ENCODE measurements around the gene REXO4. TPM values are rescaled to one million over a fixed set of nuclear protein-coding genes. Genes with fewer than 3 reads are reported as not detected.
A peak's percentile ranks its signal among the peaks of the same experiment; 100 is the strongest.

Gene REXO4
- total and polyA plus RNA-seq, 11 donors = 9.6 to 30.6 (median 13.7) TPM

GRCh38 chr9:133400292-133400691 is 17.5 kb downstream of the REXO4 start:
- H3K36me3 ChIP-seq = peaks cover 0 to 13% (median 5%) of the 10 kb centered on the region in 9 donors
- intact Hi-C loops (cut with DNase I) = loop anchor here in 3 of 10 donors (10.0 kb wide), 2 partner anchors 215 to 325 kb away; no protein-coding TSS in a partner anchor
- TF ChIP-seq POLR2A (IDR thresholded peaks at IDR 0.05) (no peak), CTCF (IDR thresholded peaks at IDR 0.05) (no peak)
- H3K9me3 ChIP-seq = no peaks in the 10 kb centered on the region
- WGBS, 4 donors = 90 to 94% (median 92%) methylated on average over 8 to 12 of the region's 12 CpGs
- H3K4me1 ChIP-seq = peaks cover 0 to 5% (median 0%) of the 10 kb centered on the region in 12 donors
- H3K4me3 ChIP-seq = no peak overlapping the region
- no peak for DNase-seq
- no peak for ATAC-seq
- no peak overlapping the region for H3K27ac ChIP-seq
- H3K27me3 ChIP-seq = peaks cover 0 to 4% (median 0%) of the 10 kb centered on the region in 9 donors

- peaks cover 0 to 3% (median 0%) of the 10 kb centered on the region in 9 donors for H3K36me3 ChIP-seq
- WGBS, 4 donors = 63 to 68% (median 64%) methylated on average over 7 to 9 of the region's 9 CpGs
- H3K4me3 ChIP-seq = no peak overlapping the region
- TF ChIP-seq POLR2A (IDR thresholded peaks at IDR 0.05) (no peak), CTCF (IDR thresholded peaks at IDR 0.05) (no peak)
- H3K27me3 ChIP-seq = peaks cover 0 to 19% (median 0%) of the 10 kb centered on the region in 9 donors
- no peaks in the 10 kb centered on the region for H3K9me3 ChIP-seq
- intact Hi-C loops (cut with DNase I) = no loop called here
- DNase-seq = peak in 1 of 5 donors; percentile 40
- H3K4me1 ChIP-seq = no peaks in the 10 kb centered on the region
- ATAC-seq = no peak
- H3K27ac ChIP-seq = no peak overlapping the region
Observed at GRCh38 chr9:133397895-133398294, 19.9 kb downstream of the REXO4 start.

GRCh38 chr9:133397370-133397769 is 20.4 kb downstream of the REXO4 start:
- Histone ChIP-seq H3K4me3 (no peak overlapping the region), H3K27me3 (peaks cover 0 to 19% (median 0%) of the 10 kb centered on the region in 9 donors), H3K27ac (no peak overlapping the region), H3K4me1 (no peaks in the 10 kb centered on the region), H3K36me3 (peaks cover 0 to 3% (median 0%) of the 10 kb centered on the region in 9 donors), H3K9me3 (no peaks in the 10 kb centered on the region)
- no peak for TF ChIP-seq CTCF (IDR thresholded peaks at IDR 0.05)
- TF ChIP-seq POLR2A (IDR thresholded peaks at IDR 0.05) = no peak
- ATAC-seq (no peak), DNase-seq (peak in 1 of 5 donors; percentile 8)
- intact Hi-C loops (cut with DNase I) = no loop called here
- 79 to 84% (median 80%) methylated on average over 6 of the region's 6 CpGs for WGBS, 4 donors

- WGBS, 4 donors = 18 to 39% (median 28%) methylated on average over 8 to 14 of the region's 14 CpGs
- Histone ChIP-seq H3K27me3 (peaks cover 0 to 19% (median 0%) of the 10 kb centered on the region in 9 donors), H3K9me3 (no peaks in the 10 kb centered on the region), H3K27ac (no peak overlapping the region), H3K36me3 (peaks cover 0 to 3% (median 0%) of the 10 kb centered on the region in 9 donors), H3K4me1 (no peaks in the 10 kb centered on the region), H3K4me3 (no peak overlapping the region)
- peak in 3 of 12 donors; percentile 11 to 27 (median 23) for TF ChIP-seq CTCF (IDR thresholded peaks at IDR 0.05)
- no peak for TF ChIP-seq POLR2A (IDR thresholded peaks at IDR 0.05)
- intact Hi-C loops (cut with DNase I) = no loop called here
- ATAC-seq (peak in 2 of 4 donors; percentile 13 to 18), DNase-seq (peak in 1 of 5 donors; percentile 47)
Observed at GRCh38 chr9:133396952-133397351, 20.9 kb downstream of the REXO4 start.

Measured in heart left ventricle (tissue), 16 donors.